K562 (cell line): ENCODE measurements around the gene OR51V1. TPM values are rescaled to one million over a fixed set of nuclear protein-coding genes. Genes with fewer than 3 reads are reported as not detected.

Experiments used
- AFF1 ChIP-seq, 2 experiments: fragments of 450-650 bp; IDR thresholded peaks; 2 replicates each; pipeline ENCODE4 v1.6.1; 2018; ENCODE audit warnings: mild to moderate bottlenecking in 2 of 2, low read depth in 1 of 2; ENCODE audit not compliant: partially characterized antibody in 2 of 2
- C11orf30 ChIP-seq: fragments of 450-650 bp; IDR thresholded peaks from 2 replicates; pipeline ENCODE4 v1.6.1; 2016; ENCODE audit warnings: low read depth, mild to moderate bottlenecking
- CEBPG ChIP-seq, 3 experiments: fragments of 200-800 bp in 1 of 3; sonication (Bioruptor generic) in 1 of 3; sonication (generic) in 1 of 3; formaldehyde crosslinking in 1 of 3; IDR thresholded peaks in 2 of 3; conservative IDR thresholded peaks in 1 of 3; 2 replicates each; pipeline versions ENCODE4 v1.6.1 to v1.8.0; 2016 to 2022; ENCODE audit warnings: missing compliant biosample characterization in 2 of 3, missing genetic modification characterization in 2 of 3, mild to moderate bottlenecking in 1 of 3, missing genetic modification reagents in 1 of 3
- ERF ChIP-seq: fragments of 450-650 bp; formaldehyde crosslinking; IDR thresholded peaks from 2 replicates; pipeline ENCODE4 v1.4.0; 2020; ENCODE audit warnings: mild to moderate bottlenecking, mixed read lengths
- GABPB1 ChIP-seq: sonication (generic); formaldehyde crosslinking; IDR thresholded peaks from 2 replicates; pipeline ENCODE4 v1.8.0; 2022; ENCODE audit warnings: mild to moderate bottlenecking, missing genetic modification reagents
- MGA ChIP-seq: fragments of 450-650 bp; IDR thresholded peaks from 2 replicates; pipeline ENCODE4 v1.6.1; 2016; ENCODE audit warnings: mild to moderate bottlenecking, moderate library complexity
- PHF8 ChIP-seq: fragments of 200-600 bp; sonication (generic); IDR thresholded peaks from 2 replicates; pipeline ENCODE4 v1.6.1; 2012; ENCODE audit warnings: mixed run types, mild to moderate bottlenecking, inconsistent platforms, low read length, moderate library complexity, borderline replicate concordance
- RCOR1 ChIP-seq, 2 experiments: IDR thresholded peaks; 2 replicates each; pipeline ENCODE4 v1.6.1; 2012; ENCODE audit warnings: low read depth in 2 of 2, low read length in 2 of 2, borderline replicate concordance in 1 of 2, improper control_type of control experiment in 1 of 2
- SLC30A9 ChIP-seq: fragments of 250-450 bp; sonication (Bioruptor Pico); IDR thresholded peaks from 2 replicates; pipeline ENCODE4 v1.8.0; 2022; ENCODE audit warnings: mild to moderate bottlenecking, moderate library complexity
- SRSF7 ChIP-seq: fragments of 200-400 bp; formaldehyde crosslinking; optimal IDR thresholded peaks from 2 replicates; pipeline ENCODE3; 2017; ENCODE audit warnings: mild to moderate bottlenecking, low read depth, low read length
- TAF1 ChIP-seq: IDR thresholded peaks from 2 replicates; pipeline ENCODE4 v1.6.1; 2011; ENCODE audit warnings: mild to moderate bottlenecking, low read length, moderate library complexity; ENCODE audit not compliant: insufficient read depth, control insufficient read depth, severe bottlenecking; ENCODE audit errors: extremely low read depth
- TCF7 ChIP-seq: sonication (generic); IDR thresholded peaks from 2 replicates; pipeline ENCODE4 v1.6.1; 2016; ENCODE audit warnings: antibody characterized with exemption, borderline replicate concordance
- ZNF143 ChIP-seq: sonication (generic); formaldehyde crosslinking; IDR thresholded peaks from 2 replicates; pipeline ENCODE4 v1.9.0; 2022; ENCODE audit warnings: mild to moderate bottlenecking, missing genetic modification reagents
- polyA plus RNA-seq, 8 experiments: library from polyadenylated mRNA; depleted of rRNA in 4 of 8; stranded (reverse) in 5 of 8; unstranded in 3 of 8; fragments of >200 nt; fragmentation: Nextera tagmentation in 2 of 8; fragmentation: Illumina TruSeq in 1 of 8; extraction: Ambion mirVana in 2 of 8; extraction: Trizol in 1 of 8; gene quantifications; 2 replicates each; pipeline versions ENCODE4 v1.2.1 to v1.2.3, GENCODE V29; 2011 to 2014; ENCODE audit warnings: inconsistent platforms in 1 of 8, missing spikeins in 1 of 8
- total RNA-seq, 7 experiments: library from RNA; depleted of rRNA in 6 of 7; stranded (reverse); fragments of >200 nt in 6 of 7; fragmentation: Illumina TruSeq in 2 of 7; extraction: Trizol in 2 of 7; gene quantifications; 2 replicates each; pipeline versions ENCODE4 v1.2.1 to v1.2.3, GENCODE V29; 2011 to 2021; ENCODE audit warnings: low replicate concordance in 1 of 7

Gene OR51V1
- total and polyA plus RNA-seq, 9 of the 15 experiments (the other 6 are each of a cell fraction or from before 2014, with no cell fraction given), result not detected

- TF ChIP-seq MGA, result no peak
- TF ChIP-seq PHF8, result no peak
- TF ChIP-seq SLC30A9 (CRISPR knock-in tag), result no peak
- TF ChIP-seq ZNF143, result no peak
- TF ChIP-seq TAF1, result no peak
- no peak for TF ChIP-seq RCOR1 (IDR thresholded peaks at IDR 0.05; ENCODE audit: borderline replicate concordance in 1 of 2, low read depth in 2 of 2, low read length in 2 of 2)
- TF ChIP-seq GABPB1 (CRISPR knock-in tag), result no peak
- no peak for TF ChIP-seq C11orf30
- TF ChIP-seq SRSF7, result no peak
- no peak for TF ChIP-seq TCF7
- no peak for TF ChIP-seq ERF (CRISPR knock-in tag)
- no peak for TF ChIP-seq CEBPG (CRISPR knock-in tag; IDR thresholded peaks at IDR 0.05)
- TF ChIP-seq CEBPG (tag; conservative IDR thresholded peaks at IDR 0.05 in 1 of 2, IDR thresholded peaks at IDR 0.05 in 1 of 2), result no peak
- TF ChIP-seq AFF1 (IDR thresholded peaks at IDR 0.05; ENCODE audit: low read depth in 1 of 2, partially characterized antibody in 2 of 2), result no peak
Measured at GRCh38 chr11:5245155-5245554, 44.7 kb upstream of the OR51V1 start (continued).
